GM18867 (cell line): ENCODE data around the gene MUC20.
"Not testable (repeated sequence)": the region's sequence is repeated elsewhere in the genome, so short reads cannot be mapped to it uniquely, and the experiment has no call there.

Experiments used
- ATAC-seq: cut with Tn5 transposase; IDR thresholded peaks from one replicate; pipeline ENCODE4 v1.9.1; 2021; ENCODE audit warnings: mild to moderate bottlenecking, moderate library complexity; ENCODE audit not compliant: unreplicated experiment

The MUC20 gene

DNA sequence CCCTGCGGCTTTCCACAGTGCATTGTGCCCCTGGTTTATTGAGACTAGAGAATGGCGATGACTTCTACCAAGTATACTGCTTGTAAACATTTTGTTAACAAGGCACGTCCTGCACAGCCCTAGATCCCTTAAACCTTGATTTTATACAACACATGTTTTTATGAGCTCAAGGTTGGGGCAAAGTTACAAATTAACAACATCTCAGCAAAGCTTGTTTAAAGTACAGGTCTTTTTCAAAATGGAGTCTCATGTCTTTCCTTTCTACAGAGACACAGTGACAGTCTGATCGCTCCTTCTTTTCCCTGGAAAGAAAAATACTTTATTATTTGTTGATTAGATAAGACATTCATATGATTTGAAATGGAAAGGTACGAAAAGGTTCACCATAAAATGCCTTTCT is 8.0 kb downstream of the MUC20 start:
- ATAC-seq, result not testable (repeated sequence)

DNA sequence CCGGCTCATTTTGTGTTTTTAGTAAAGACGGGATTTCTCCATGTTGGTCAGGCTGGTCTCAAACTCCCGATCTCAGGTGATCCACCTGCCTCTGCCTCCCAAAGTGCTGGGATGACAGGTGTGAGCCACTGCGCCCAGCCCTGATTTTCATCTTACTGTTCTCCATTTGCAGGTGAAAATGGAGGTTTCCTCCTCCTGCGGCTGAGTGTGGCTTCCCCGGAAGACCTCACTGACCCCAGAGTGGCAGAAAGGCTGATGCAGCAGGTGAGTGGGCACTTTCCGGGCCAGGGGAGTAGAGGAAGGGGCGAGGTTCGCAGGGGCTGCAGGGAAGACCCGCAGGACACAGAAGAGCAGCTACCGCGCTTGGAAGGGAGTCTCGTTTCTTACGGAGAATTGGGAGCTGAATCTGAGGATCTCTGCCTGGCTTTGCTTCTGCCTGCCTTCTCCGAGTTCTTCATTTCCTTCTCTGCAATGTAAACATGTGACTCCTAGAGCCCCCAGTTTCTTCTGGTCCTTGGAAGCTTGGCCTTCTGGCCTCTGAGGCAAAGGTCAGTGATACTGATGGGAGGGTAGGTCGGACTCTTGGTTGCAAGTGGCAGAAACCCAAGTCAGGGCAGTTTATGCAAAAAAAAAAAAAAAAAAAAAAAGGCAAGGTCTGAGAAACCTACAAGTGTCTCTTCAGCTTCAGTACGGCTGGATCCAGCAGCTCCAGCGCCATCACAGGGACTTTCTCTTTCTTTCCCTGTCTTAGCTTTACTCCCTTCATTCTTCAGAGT is 8.9 kb downstream of the MUC20 start:
- no peak for ATAC-seq

DNA sequence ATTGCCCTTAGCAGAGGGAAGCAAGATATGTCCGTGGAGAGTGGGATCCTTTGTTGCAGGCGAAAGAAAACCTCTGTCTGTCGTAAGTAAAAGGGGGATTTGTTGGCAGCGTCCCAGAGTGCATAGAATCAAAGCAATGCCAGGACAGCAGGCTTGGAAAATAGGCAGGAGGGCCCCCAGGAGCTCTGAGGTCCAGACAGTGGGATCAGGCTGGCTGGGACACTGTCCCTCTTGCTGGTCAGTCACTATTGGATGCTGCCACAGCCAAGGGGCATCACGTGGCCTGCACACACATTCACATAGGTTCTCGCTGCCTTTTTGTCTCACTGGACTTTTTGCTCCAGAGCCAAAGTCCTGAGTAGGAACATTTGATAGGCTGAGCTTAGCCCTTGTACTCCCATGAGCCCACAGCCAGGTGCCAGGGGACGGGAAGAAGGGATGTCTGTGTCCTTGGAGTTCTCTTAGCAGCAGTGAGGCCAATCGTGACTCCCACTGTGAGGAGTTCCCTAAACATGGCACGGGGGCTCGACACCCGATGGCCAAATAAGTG is 10.7 kb downstream of the MUC20 start:
- ATAC-seq, result no peak

DNA sequence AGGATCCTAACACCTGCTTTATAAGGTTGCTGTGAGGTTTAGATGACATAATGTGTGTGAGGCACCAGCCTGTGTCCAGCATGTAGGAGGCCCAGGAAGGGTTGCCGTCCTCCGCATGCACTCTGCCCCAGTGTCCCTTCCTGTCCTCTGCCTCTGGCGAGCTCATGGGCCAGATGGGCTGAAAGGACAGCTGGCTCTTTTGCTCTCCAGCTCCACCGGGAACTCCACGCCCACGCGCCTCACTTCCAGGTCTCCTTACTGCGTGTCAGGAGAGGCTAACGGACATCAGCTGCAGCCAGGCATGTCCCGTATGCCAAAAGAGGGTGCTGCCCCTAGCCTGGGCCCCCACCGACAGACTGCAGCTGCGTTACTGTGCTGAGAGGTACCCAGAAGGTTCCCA is 12.2 kb downstream of the MUC20 start:
- no peak for ATAC-seq

DNA sequence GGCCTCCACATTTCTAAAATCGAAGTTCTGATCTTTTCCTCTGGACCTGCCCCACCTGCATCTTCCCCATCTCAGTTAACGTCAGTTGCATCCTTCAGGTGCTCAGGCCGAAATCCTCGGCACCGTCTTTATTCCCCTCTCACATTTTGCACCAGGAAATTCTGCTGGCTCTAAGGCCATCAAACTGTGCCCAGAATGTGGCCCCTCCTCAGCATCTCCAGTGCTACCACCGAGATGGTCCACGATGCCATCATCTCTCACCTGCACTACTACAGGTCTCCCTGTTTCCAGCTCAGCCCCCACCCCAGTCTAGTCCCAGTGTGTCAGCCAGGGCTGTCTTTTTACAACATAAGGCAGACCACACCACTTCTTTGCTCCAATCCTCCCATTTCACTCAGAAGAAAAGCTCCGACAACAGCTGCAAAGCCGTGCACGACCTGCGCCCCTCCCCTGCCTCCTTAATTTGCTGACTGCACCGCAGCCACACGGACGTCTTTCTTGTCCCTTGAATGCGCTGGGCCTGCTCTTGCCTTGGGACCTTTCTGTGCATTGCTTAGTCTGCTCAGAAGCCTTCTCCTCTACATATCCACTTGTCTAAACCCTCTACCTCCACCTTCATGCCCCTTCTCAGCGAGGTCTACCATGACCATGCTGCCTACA is 14.4 kb downstream of the MUC20 start:
- no peak for ATAC-seq

DNA sequence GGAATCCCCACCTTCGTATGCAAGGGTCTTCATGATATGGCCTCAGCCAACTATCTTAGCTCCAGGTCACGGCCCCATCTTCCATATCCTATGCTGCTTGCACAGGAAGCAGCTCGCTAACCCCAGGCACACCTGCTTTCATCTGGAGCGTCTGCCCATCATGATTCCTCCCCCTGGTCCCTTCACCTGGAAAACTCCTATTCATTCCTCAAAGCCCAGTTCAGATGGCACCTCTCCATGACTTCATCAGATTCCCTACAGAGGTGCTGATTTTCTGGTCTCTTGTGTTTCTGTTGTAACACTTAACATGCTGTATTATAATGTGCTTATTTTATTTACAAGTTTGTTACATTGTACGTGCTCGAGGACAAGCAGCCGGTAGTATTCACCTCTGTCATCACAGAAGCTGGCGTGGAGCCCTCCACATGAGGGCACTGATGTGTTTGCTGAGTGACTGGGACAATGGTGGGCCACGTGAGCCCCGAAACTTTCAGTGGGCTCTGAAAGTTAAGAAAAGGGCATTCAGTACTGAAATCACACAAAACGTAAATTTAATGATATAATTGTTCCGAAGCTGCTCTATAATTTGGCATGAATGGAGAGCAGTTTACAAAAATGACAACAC is 16.2 kb downstream of the MUC20 start:
- ATAC-seq, result no peak

DNA sequence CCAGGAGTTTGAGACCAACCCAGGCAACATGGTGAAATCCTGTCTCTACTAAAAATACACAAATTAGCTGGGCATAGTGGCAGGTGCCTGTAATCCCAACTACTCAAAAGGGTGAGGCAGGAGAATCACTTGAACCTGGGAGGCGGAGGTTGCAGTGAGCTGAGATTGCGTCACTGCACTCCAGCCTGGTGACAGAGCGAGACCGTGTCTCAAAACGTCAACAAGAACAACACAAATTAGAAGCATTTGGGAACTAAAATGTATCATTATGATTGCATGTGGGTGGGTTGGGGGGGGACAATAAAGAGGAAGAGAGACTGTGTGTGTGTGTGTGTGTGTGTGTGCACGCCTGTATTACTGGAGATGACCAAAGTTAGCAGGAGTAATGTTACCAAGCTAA is 17.0 kb downstream of the MUC20 start:
- ATAC-seq, result not testable (repeated sequence)

DNA sequence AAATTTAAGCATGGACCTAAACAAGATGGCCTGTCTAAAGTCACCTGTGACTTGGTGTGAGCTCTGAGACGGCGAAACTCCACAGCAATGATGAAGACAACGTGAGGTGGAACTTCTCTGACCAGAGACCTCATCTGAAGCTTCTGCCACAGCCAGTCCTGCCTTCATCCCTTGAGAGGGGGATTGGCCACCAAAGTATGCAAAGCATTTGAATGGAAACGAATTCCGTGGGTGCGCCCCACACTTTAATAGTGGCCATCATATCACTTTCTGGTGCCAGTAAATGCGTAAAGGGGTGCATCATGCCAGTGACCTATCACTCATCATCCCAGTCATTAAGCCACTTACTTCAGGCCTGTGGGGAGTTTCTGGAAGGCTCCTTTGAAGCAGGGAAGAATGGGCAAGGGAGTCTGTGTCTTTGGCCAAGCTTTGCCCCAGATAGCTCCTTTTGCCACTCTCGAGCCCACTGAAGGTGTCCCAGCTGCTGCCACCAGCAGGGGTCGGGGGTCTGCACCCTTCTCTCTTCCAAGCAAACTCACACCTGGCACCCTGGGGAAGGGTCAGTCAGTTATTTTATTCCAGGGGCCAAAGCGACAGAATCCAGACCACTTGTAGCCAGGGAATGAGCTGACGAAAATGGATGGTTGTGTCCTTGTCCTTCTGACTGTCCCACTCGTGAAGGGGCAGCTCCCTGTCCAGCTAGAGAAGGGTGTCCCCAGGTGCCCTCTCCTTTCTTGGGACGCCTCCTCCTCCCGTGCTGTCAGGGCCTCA is 17.7 kb downstream of the MUC20 start:
- ATAC-seq, result no peak

DNA sequence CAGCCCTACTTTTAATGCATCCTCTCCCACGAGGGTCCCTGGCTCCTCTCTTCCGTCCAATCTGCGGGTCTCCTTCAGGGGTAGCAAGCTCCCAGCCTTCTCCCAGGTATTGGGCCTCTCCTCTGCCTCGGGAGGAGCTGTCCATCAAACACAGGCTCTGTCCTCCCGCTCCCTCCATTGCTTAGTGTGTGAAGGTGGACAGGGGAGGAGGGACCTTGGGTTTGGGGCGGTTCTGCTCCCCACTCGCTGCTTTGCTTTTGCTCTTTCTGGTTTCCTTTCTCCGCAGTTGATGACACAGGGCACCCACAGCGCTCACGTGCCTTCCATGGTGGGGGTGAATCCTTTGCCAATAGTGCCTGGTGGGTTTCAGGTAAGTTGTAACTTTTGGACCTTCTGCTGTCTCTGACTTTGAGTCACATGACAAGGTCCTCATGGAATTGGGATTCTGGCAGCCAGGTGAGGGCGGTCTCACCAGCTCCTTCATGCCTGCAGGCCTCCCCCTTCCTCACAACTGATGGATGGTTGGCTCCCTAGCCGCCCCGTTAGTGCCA is 18.9 kb downstream of the MUC20 start:
- no peak for ATAC-seq

DNA sequence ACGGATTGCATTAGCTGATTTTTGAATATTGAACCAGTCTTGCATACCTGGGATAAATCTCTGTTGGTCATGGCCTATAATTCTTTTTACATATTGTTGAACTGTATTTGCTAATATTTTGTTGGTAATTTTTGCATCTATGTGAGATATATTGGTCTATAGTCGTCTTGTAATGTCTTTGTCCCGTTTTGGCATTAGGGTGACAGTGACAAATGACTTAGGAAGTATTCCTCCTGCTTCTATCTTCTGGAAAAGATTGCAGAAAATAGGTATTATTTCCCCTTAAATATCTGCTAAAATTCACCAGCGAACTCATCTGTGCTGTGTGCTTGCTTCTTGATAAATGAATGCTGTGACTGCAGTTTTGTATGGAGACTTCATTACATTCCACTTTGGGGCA is 23.7 kb downstream of the MUC20 start:
- no peak for ATAC-seq

DNA sequence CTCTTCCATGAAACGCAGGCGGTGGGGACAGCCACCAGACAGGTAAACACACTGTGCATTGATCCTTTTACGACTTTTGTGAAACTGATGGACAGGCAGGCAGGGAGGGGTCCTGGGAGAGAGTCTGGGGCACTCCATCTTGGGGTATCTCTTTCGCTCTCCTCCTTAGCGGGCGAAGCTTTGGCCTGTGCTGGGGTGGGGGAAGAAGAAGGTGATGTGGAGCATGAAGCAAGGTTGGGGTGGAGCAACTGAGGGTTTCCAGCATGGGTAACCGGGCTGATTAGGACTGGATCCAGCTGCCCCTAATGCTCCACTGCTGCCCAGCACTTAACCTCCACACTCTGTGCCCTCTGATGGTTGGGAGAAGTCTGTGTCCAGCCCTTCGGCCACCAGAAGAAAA is 25.6 kb downstream of the MUC20 start:
- no peak for ATAC-seq

DNA sequence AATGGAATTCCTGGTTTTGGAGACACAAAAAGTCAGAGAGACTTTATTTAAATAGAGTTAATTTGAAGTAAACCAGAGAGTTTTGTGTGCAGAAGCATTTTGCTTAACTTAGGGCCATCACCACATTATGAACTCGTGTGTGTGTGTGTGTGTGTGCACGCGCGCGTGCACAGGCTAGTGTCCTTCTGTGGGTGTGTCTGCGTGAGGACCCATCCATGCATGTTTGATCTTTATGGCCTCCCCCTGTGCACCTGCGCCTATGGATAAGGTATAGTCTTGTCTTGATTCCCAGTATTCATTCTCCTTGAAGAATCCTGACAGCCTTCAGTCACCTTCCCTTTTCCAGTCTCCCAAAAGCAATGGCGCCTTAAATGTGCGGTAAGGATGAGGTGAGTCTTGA is 26.0 kb downstream of the MUC20 start:
- ATAC-seq, result no peak

DNA sequence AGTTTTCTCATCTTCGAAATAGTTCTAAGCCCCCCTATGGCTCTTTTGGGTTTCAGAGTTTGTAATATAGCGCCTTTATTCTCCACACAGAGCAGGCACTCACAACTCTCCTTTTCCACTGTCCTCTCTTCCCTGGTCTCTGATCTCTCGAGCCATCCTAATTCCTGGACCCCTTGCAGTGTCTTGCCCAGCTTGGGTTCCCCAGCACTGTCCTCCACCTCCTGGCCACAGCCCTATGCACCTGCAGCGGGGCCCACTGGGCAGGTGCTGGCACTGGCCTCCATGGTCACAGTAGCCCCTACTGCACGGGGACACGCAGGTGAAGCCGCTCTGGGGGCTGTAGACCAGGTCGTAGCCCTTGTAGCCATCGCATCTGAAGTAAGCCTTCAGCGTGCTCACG is 27.9 kb downstream of the MUC20 start:
- ATAC-seq, result no peak

DNA sequence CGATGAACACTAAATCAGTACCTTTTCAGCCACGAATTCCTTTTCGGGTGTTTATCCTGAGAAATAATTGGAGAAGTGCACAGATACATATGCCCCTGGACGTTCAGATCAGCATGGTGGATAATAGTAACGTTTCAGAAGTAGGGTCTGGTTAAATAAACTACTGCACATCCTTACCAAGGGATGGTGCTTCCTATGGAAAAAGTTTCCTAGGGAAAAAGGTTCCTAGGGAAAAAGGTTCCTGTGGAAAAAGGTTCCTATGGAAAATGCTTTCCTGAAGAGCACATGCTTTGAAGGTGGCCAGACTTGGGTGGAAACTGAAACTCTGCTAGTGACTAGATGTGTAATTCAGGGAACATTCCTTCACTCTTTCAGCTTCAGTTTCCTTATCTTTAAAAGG is 28.3 kb downstream of the MUC20 start:
- not testable (repeated sequence) for ATAC-seq

DNA sequence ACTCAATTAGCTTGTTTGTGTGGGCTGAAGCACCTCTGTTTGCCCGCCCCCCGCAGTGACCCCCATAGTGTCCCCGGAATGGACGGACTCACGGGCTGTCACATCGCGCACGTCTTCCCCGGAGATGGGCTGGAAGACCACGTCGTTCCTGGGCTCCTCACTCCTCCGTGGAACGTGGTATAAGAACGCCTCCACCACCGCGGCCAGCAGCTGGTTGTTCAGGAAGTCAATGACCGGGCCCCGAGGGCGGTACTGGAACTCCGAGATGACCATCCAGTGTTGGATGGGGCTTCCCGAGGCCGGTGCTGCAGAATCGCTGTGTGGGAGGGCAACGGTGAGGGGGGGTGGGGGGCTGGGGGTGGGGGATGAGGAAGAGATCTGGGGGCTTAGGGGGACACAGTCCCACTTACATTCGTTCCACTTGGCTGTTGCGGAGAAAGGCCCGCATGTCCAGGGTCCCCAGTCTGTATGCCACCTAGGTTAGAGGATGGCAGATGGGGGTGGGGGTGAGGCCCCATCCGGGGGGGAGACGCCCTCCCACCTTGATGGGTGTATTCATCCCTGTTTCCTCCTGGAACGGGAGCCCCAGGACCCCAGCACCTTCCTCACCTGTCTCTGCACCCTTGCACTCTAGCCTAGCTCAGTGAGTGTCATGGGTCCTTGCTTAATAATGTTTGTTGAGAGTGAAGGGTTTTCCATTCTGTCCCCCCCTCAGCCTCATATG is 30.2 kb downstream of the MUC20 start:
- no peak for ATAC-seq

DNA sequence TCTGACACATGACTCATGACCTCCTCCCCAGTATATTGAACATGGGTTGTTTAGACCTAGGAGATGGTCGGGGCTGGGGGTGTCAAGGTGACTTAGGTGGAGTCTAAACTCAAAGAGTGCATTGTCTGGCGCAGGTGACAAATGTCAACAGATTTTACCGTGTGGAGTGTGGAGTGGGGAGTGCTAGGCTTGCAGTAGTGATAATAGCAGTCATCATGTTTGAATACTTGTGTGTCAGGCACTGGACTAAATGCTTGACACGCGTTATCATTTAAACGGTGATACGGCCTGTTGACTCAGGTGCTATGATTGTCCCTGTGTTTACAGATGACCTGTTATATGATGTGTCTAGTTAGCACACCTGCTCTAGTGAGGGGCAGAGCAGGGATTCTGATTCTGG is 30.8 kb downstream of the MUC20 start:
- ATAC-seq, result no peak

DNA sequence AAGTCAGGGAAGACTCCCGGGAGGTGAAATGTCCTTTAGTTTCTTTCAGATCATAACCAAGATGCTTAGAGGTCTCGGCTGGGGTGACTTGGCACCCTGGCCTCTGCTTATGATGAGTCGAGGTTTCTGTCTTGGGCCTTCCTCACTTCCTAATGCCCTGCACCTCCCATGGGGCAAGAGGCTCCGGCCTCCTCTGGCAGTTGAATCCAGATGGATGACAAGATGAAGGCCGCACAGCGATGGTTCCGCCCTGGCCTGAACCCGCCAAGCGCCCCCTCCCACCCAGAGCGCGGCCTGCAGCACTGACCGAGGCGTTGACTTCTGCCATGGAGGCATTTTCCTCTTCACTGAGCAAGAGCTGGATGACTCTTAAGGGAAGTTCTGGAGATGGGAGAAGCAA is 31.3 kb downstream of the MUC20 start:
- no peak for ATAC-seq

DNA sequence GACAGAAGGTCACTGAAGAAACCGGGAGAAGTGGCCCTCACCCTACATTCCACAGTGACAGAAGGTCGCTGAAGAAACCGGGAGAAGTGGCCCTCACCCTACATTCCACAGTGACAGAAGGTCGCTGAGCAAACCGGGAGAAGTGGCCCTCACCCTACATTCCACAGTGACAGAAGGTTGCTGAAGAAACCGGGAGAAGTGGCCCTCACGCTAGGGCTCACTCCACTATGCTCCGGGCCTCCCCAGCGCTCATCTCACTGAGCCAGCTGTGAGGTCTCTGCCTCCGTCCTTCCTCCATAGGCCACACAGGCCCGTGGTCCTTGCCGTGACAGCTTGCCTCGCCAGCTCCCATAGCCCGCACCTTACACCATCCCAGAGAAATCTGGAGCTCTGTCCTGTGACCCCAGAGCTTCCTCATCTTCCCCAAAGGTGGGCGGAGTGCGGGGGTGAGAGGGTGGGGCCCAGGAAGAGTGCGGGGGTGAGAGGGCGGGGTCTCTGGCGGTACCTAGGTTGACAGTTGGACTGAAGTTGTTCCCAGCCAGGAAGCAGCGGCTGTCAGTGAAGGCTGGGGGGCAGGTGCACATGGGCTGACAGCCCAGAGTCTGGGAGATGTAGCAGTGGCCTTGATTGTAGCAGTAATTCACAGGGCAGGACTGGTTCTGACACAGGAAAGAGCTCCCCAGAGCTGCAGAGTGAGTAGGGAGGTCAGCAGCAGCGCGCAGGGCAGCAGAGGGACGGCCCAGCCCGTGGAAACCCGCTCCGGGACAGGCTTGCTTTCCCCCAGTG is 32.0 kb downstream of the MUC20 start:
- ATAC-seq, result no peak

DNA sequence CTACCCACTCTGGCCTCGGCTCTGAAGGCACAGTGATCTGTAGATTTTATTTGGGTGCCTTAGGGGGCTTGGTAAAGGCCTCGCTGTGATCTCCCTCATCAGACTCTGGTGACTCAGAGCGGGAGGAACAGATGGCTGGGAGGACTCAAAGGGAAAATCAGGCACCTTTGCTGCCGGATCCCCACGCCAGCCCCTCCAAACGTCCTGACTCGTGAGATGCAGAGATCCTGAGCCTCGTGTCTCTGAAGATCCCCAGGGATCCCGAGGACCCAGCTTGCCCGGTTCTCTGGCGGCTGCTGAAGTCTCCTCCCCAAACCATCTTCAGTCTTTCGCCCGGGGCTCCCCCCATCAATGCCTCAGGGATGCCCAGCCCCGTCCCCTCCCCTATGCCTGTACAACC is 32.8 kb downstream of the MUC20 start:
- no peak for ATAC-seq
